B cell (primary cell): ENCODE data around the gene DOCK1. TPM values are rescaled to one million over a fixed set of nuclear protein-coding genes. Genes with fewer than 3 reads are reported as not detected.

Experiments used
- ATAC-seq: fragments of 200-7000 bp; cut with Tn5 transposase; one replicate; pipeline ENCODE4 v1.10.0; 2021; ENCODE audit warnings: low read depth, mild to moderate bottlenecking, moderate number of reproducible peaks, moderate library complexity
- CTCF ChIA-PET: fragments of 350-600 bp; sonication (Branson Sonifier 250); formaldehyde crosslinking; loops from one replicate; lab custom pipeline; 2021; ENCODE audit warnings: antibody characterized with exemption, inconsistent platforms; lab: Charles Lee
- POLR2A ChIA-PET: fragments of 350-600 bp; sonication (Branson Sonifier 250); formaldehyde crosslinking; loops from one replicate; lab custom pipeline; 2021; ENCODE audit warnings: antibody characterized with exemption; lab: Charles Lee
- DNase-seq: peaks from one replicate; pipeline ENCODE4 v3.0.0; 2013
- H2AFZ ChIP-seq: 2 replicates; pipeline ENCODE4 v1.6.1; 2012; ENCODE audit warnings: mild to moderate bottlenecking, low read depth, low read length; ENCODE audit not compliant: insufficient read depth, poor library complexity, severe bottlenecking
- H3K27ac ChIP-seq, 2 donors: 1 replicate in 1 of 2; 2 replicates in 1 of 2; pipeline ENCODE4 v1.5.1; 2012 to 2013; ENCODE audit warnings: low read length in 2 of 2, mild to moderate bottlenecking in 2 of 2, moderate library complexity in 1 of 2
- H3K27me3 ChIP-seq, 4 experiments: fragments of 200-600 bp in 1 of 4; sonication (generic) in 1 of 4; replicated peaks in 1 of 4; 1 replicate in 2 of 4; 2 replicates in 2 of 4; pipeline versions ENCODE4 v1.6.1 to v1.7.0; 2013 to 2016; ENCODE audit warnings: low read length in 3 of 4, mild to moderate bottlenecking in 2 of 4, mixed read lengths in 1 of 4, moderate library complexity in 1 of 4; ENCODE audit not compliant: insufficient read depth in 4 of 4, control insufficient read depth in 3 of 4; ENCODE audit errors: control extremely low read depth in 1 of 4
- H3K36me3 ChIP-seq, 2 experiments: replicated peaks in 1 of 2; 1 replicate in 1 of 2; 2 replicates in 1 of 2; pipeline versions ENCODE4 v1.6.1 to v1.7.1; 2013; ENCODE audit warnings: low read length in 1 of 2; ENCODE audit not compliant: insufficient read depth in 2 of 2, control insufficient read depth in 1 of 2; ENCODE audit errors: control extremely low read depth in 1 of 2, extremely low read depth in 1 of 2
- H3K4me1 ChIP-seq, 2 donors: fragments of 200-600 bp in 1 of 2; sonication (generic) in 1 of 2; 1 replicate in 1 of 2; 2 replicates in 1 of 2; pipeline versions ENCODE4 v1.5.1 to v1.6.1; 2013 to 2017; ENCODE audit warnings: low read length in 2 of 2; ENCODE audit not compliant: control insufficient read depth in 2 of 2, insufficient read depth in 2 of 2
- H3K4me2 ChIP-seq: replicated peaks from 2 replicates; pipeline ENCODE3; 2012; ENCODE audit warnings: mild to moderate bottlenecking, low read depth, low read length; ENCODE audit not compliant: poor library complexity, severe bottlenecking
- H3K4me3 ChIP-seq, 5 experiments: fragments of 200-600 bp in 1 of 5; sonication (generic) in 1 of 5; 1 replicate in 3 of 5; 2 replicates in 2 of 5; pipeline versions ENCODE4 v1.5.1 to v1.7.0; 2011 to 2016; ENCODE audit warnings: low read length in 4 of 5, mild to moderate bottlenecking in 4 of 5, low read depth in 2 of 5, control low read depth in 1 of 5, moderate library complexity in 1 of 5; ENCODE audit not compliant: insufficient read depth in 1 of 5; ENCODE audit errors: control extremely low read depth in 1 of 5, extremely low read depth in 1 of 5
- H3K79me2 ChIP-seq: fragments of 200-600 bp; sonication (generic); one replicate; pipeline ENCODE4 v1.6.0; 2016; ENCODE audit warnings: low read length; ENCODE audit not compliant: control insufficient read depth, insufficient read depth
- H3K9ac ChIP-seq: fragments of 200-600 bp; sonication (generic); 2 replicates; pipeline ENCODE4 v1.6.1; 2017; ENCODE audit warnings: mild to moderate bottlenecking, low read length, moderate library complexity
- H3K9me3 ChIP-seq, 3 donors: one replicate each; pipeline versions ENCODE4 v1.6.1 to v1.7.1; 2013; ENCODE audit warnings: low read length in 2 of 3; ENCODE audit not compliant: control insufficient read depth in 2 of 3, insufficient read depth in 1 of 3; ENCODE audit errors: control extremely low read depth in 1 of 3
- H4K20me1 ChIP-seq: 2 replicates; pipeline ENCODE4 v1.6.0; 2012; ENCODE audit warnings: mild to moderate bottlenecking, low read length; ENCODE audit not compliant: insufficient read depth, control insufficient read depth, poor library complexity, severe bottlenecking
- H3K27ac Mint-ChIP-seq: one replicate; pipeline ENCODE4 v1.8.0; 2021; ENCODE audit warnings: mixed read lengths
- H3K27me3 Mint-ChIP-seq: one replicate; pipeline ENCODE4 v1.8.0; 2021; ENCODE audit warnings: mixed read lengths
- H3K4me1 Mint-ChIP-seq: one replicate; pipeline ENCODE4 v1.8.0; 2021; ENCODE audit warnings: mixed read lengths
- H3K4me3 Mint-ChIP-seq: one replicate; pipeline ENCODE4 v1.8.0; 2021; ENCODE audit warnings: mixed read lengths
- H3K9me3 Mint-ChIP-seq: one replicate; pipeline ENCODE4 v1.8.0; 2022; ENCODE audit warnings: mixed read lengths; ENCODE audit not compliant: insufficient read depth
- CTCF ChIP-seq: fragments of 200-600 bp; IDR thresholded peaks from one replicate; pipeline ENCODE4 v1.8.0; 2022; ENCODE audit warnings: antibody characterized with exemption, mild to moderate bottlenecking
- EZH2 ChIP-seq: IDR thresholded peaks from 2 replicates; pipeline ENCODE4 v1.6.1; 2012; ENCODE audit warnings: borderline replicate concordance, low read depth, mild to moderate bottlenecking, moderate library complexity, low read length; ENCODE audit not compliant: insufficient read depth, poor library complexity, severe bottlenecking
- WGBS: methylation state at CpG from one replicate; pipeline ENCODE4 v1.1.5; 2013; ENCODE audit warnings: missing lambda C conversion rate; ENCODE audit not compliant: insufficient coverage; 5-methylcytosine and 5-hydroxymethylcytosine counted together
- intact Hi-C: fragments of 100-400 bp; cut with micrococcal nuclease; formaldehyde crosslinking; loops from one replicate; pipeline ENCODE4 v1.10.0; 2022
- polyA plus RNA-seq: library from polyadenylated mRNA; depleted of rRNA; stranded (reverse); fragments of >200 nt; gene quantifications from 2 replicates; pipeline ENCODE4 v1.2.3, GENCODE V29; 2012
- total RNA-seq, 2 donors: library from RNA; stranded (reverse); fragments of 120-200 nt in 1 of 2; gene quantifications; 1 replicate in 1 of 2; 2 replicates in 1 of 2; pipeline versions ENCODE4 v1.2.3 to v1.2.4, GENCODE V29; 2013 to 2022

The DOCK1 gene
- total and polyA plus RNA-seq, 2 donors (not counting 1 experiment from before 2014, with no cell fraction given): not detected

GRCh38 chr10:126972635-126973414, 67.6 kb downstream of the DOCK1 start:
- no peaks in the 10 kb centered on the region for H4K20me1 ChIP-seq
- Mint-ChIP-seq H3K27me3 (no peaks in the 10 kb centered on the region), H3K4me1 (no peaks in the 10 kb centered on the region), H3K4me3 (no peak overlapping the region), H3K27ac (no peak overlapping the region), H3K9me3 (peaks cover 3% of the 10 kb centered on the region)
- H3K36me3 ChIP-seq: no peaks in the 10 kb centered on the region
- H3K79me2 ChIP-seq: no peaks in the 10 kb centered on the region
- no peak overlapping the region for H3K4me2 ChIP-seq
- H2AFZ ChIP-seq: no peak overlapping the region
- TF ChIP-seq EZH2 (no peak), CTCF (no peak)
- ATAC-seq: no peak
- POLR2A ChIA-PET: no interaction called here
- no peak overlapping the region for H3K4me3 ChIP-seq
- no peaks in the 10 kb centered on the region for H3K27me3 ChIP-seq
- intact Hi-C loops: no loop called here
- DNase-seq: no peak
- H3K9ac ChIP-seq: no peak overlapping the region
- CTCF ChIA-PET: no interaction called here
- 69% methylated on average over 9 of the region's 11 CpGs for WGBS
- H3K9me3 ChIP-seq: peaks cover 0 to 2% (median 0%) of the 10 kb centered on the region in 3 donors
- no peaks in the 10 kb centered on the region for H3K4me1 ChIP-seq
- no peak overlapping the region for H3K27ac ChIP-seq

- CTCF ChIA-PET: no interaction called here
- H3K79me2 ChIP-seq: no peaks in the 10 kb centered on the region
- no peaks in the 10 kb centered on the region for H3K4me1 ChIP-seq
- H2AFZ ChIP-seq: no peak overlapping the region
- no peaks in the 10 kb centered on the region for H3K27me3 Mint-ChIP-seq
- no peak overlapping the region for H3K27ac ChIP-seq
- no peak overlapping the region for H3K4me3 ChIP-seq
- WGBS: 100% methylated on average over 1 of the region's 5 CpGs
- POLR2A ChIA-PET: no interaction called here
- ATAC-seq (no peak), DNase-seq (no peak)
- H3K4me2 ChIP-seq: no peak overlapping the region
- H3K9me3 ChIP-seq: peaks cover 0 to 5% (median 0%) of the 10 kb centered on the region in 3 donors
- no peaks in the 10 kb centered on the region for H3K4me1 Mint-ChIP-seq
- TF ChIP-seq EZH2 (no peak), CTCF (no peak)
- H3K27me3 ChIP-seq: no peaks in the 10 kb centered on the region
- no peak overlapping the region for H3K9ac ChIP-seq
- H3K27ac Mint-ChIP-seq: no peak overlapping the region
- H3K9me3 Mint-ChIP-seq: peaks cover 3% of the 10 kb centered on the region
- intact Hi-C loops: no loop called here
- no peaks in the 10 kb centered on the region for H3K36me3 ChIP-seq
- no peaks in the 10 kb centered on the region for H4K20me1 ChIP-seq
- H3K4me3 Mint-ChIP-seq: no peak overlapping the region
Measured at GRCh38 chr10:126975221-126975620, 70.0 kb downstream of the DOCK1 start.
